Embryonic facial prominence (tissue), 1 donor: Measurements from ENCODE around the gene MCM3.

ENCODE experiments used
- DNase-seq: peaks from one replicate; pipeline ENCODE4 v3.0.0-alpha.2; 2016; ENCODE audit errors: extremely low spot score

Gene MCM3

GRCh38 chr6:52284460-52285176 lies at the start of gene MCM3:
TSS of gene MCM3 (minus strand) at chr6:52284742. CDS start at chr6:52284674, 68 bp downstream.
- DNase-seq = peak; percentile 98

- no peak for DNase-seq
Measured at GRCh38 chr6:52333840-52334200, 49.3 kb upstream of the MCM3 start.

- no peak for DNase-seq
Measured at GRCh38 chr6:52331793-52332457, 47.4 kb upstream of the MCM3 start.

GRCh38 chr6:52330470-52330869 lies 45.9 kb upstream of the MCM3 start:
- DNase-seq = no peak

GRCh38 chr6:52328729-52329128 lies 44.2 kb upstream of the MCM3 start:
- DNase-seq = no peak

GRCh38 chr6:52328303-52328662 lies 43.7 kb upstream of the MCM3 start:
- DNase-seq = no peak

GRCh38 chr6:52326540-52327364 lies 42.2 kb upstream of the MCM3 start:
- no peak for DNase-seq

GRCh38 chr6:52325695-52326471 lies 41.3 kb upstream of the MCM3 start:
- DNase-seq = no peak

- DNase-seq = no peak
Measured at GRCh38 chr6:52324189-52324588, 39.6 kb upstream of the MCM3 start.

GRCh38 chr6:52317841-52318581 lies 33.5 kb upstream of the MCM3 start:
- no peak for DNase-seq

- DNase-seq = no peak
Measured at GRCh38 chr6:52317211-52317610, 32.7 kb upstream of the MCM3 start.

GRCh38 chr6:52314752-52315151 lies 30.2 kb upstream of the MCM3 start:
- DNase-seq = no peak

- no peak for DNase-seq
Measured at GRCh38 chr6:52312461-52312860, 27.9 kb upstream of the MCM3 start.

GRCh38 chr6:52310932-52311331 lies 26.4 kb upstream of the MCM3 start:
- DNase-seq = no peak

GRCh38 chr6:52307900-52308372 lies 23.4 kb upstream of the MCM3 start:
- DNase-seq = no peak

- no peak for DNase-seq
Measured at GRCh38 chr6:52306972-52307870, 22.7 kb upstream of the MCM3 start.

GRCh38 chr6:52305948-52306767 lies 21.6 kb upstream of the MCM3 start:
- DNase-seq = no peak

- DNase-seq = no peak
Measured at GRCh38 chr6:52305411-52305810, 20.9 kb upstream of the MCM3 start.

GRCh38 chr6:52304983-52305390 lies 20.4 kb upstream of the MCM3 start:
- DNase-seq = no peak
